Cortex of kidney (tissue), 1 donor: ENCODE data around the gene OR10AD1.
"Not testable (repeated sequence)": the region's sequence is repeated elsewhere in the genome, so short reads cannot be mapped to it uniquely, and the experiment has no call there.

ENCODE experiments used
- DNase-seq: peaks from one replicate; lab custom pipeline; 2025; lab: John Stamatoyannopoulos, UW

The OR10AD1 gene

GRCh38 chr12:48203192-48203591 is at the start of gene OR10AD1:
OR10AD1 (minus strand) TSS chr12:48203292; CDS start chr12:48203292, 0 bp downstream.
- DNase-seq: no peak

- no peak for DNase-seq
These were observed 44.3 kb upstream of the OR10AD1 start for GRCh38 chr12:48247181-48247966.

GRCh38 chr12:48237162-48237561 is 34.1 kb upstream of the OR10AD1 start:
- DNase-seq: no peak

- no peak for DNase-seq
These were observed 32.8 kb upstream of the OR10AD1 start for GRCh38 chr12:48235796-48236333.

- not testable (repeated sequence) for DNase-seq
These were observed 28.3 kb upstream of the OR10AD1 start for GRCh38 chr12:48231169-48231958.

GRCh38 chr12:48224533-48224932 is 21.4 kb upstream of the OR10AD1 start:
- not testable (repeated sequence) for DNase-seq

- DNase-seq: no peak
These were observed 18.6 kb upstream of the OR10AD1 start for GRCh38 chr12:48221645-48222044.

GRCh38 chr12:48220701-48221100 is 17.6 kb upstream of the OR10AD1 start:
- no peak for DNase-seq

GRCh38 chr12:48219631-48220030 is 16.5 kb upstream of the OR10AD1 start:
- DNase-seq: no peak

- no peak for DNase-seq
These were observed 13.7 kb upstream of the OR10AD1 start for GRCh38 chr12:48216785-48217184.

GRCh38 chr12:48209495-48209894 is 6.4 kb upstream of the OR10AD1 start:
- DNase-seq: not testable (repeated sequence)

GRCh38 chr12:48202766-48203165 is 326 bp downstream of the OR10AD1 start:
- no peak for DNase-seq

GRCh38 chr12:48201516-48201915 is 1.6 kb downstream of the OR10AD1 start:
- no peak for DNase-seq

- DNase-seq: no peak
These were observed 2.0 kb downstream of the OR10AD1 start for GRCh38 chr12:48201091-48201490.

- no peak for DNase-seq
These were observed 3.3 kb downstream of the OR10AD1 start for GRCh38 chr12:48199774-48200221.

GRCh38 chr12:48198985-48199384 is 4.1 kb downstream of the OR10AD1 start:
- DNase-seq: no peak

- no peak for DNase-seq
These were observed 4.5 kb downstream of the OR10AD1 start for GRCh38 chr12:48198672-48198971.

- no peak for DNase-seq
These were observed 5.0 kb downstream of the OR10AD1 start for GRCh38 chr12:48197971-48198671.

GRCh38 chr12:48197549-48197970 is 5.5 kb downstream of the OR10AD1 start:
- no peak for DNase-seq

- no peak for DNase-seq
These were observed 8.3 kb downstream of the OR10AD1 start for GRCh38 chr12:48194799-48195201.

- DNase-seq: no peak
These were observed 9.5 kb downstream of the OR10AD1 start for GRCh38 chr12:48193623-48194022.

- no peak for DNase-seq
These were observed 10.2 kb downstream of the OR10AD1 start for GRCh38 chr12:48192861-48193260.
